ENCODE data around the gene RAB3C.

Gene RAB3C

GRCh38 chr5:58775701-58776262 is 192.9 kb downstream of the RAB3C start:
- TF ChIP-seq, protein P1, sequence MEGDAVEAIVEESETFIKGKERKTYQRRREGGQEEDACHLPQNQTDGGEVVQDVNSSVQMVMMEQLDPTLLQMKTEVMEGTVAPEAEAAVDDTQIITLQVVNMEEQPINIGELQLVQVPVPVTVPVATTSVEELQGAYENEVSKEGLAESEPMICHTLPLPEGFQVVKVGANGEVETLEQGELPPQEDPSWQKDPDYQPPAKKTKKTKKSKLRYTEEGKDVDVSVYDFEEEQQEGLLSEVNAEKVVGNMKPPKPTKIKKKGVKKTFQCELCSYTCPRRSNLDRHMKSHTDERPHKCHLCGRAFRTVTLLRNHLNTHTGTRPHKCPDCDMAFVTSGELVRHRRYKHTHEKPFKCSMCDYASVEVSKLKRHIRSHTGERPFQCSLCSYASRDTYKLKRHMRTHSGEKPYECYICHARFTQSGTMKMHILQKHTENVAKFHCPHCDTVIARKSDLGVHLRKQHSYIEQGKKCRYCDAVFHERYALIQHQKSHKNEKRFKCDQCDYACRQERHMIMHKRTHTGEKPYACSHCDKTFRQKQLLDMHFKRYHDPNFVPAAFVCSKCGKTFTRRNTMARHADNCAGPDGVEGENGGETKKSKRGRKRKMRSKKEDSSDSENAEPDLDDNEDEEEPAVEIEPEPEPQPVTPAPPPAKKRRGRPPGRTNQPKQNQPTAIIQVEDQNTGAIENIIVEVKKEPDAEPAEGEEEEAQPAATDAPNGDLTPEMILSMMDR (IDR thresholded peaks at IDR 0.05), result no peak

- TF ChIP-seq, protein P1 (IDR thresholded peaks at IDR 0.05), result no peak
Measured at GRCh38 chr5:58776559-58776958, 193.7 kb downstream of the RAB3C start.

- TF ChIP-seq, protein P1 (IDR thresholded peaks at IDR 0.05), result no peak
Measured at GRCh38 chr5:58778888-58779287, 196.0 kb downstream of the RAB3C start.

DNA sequence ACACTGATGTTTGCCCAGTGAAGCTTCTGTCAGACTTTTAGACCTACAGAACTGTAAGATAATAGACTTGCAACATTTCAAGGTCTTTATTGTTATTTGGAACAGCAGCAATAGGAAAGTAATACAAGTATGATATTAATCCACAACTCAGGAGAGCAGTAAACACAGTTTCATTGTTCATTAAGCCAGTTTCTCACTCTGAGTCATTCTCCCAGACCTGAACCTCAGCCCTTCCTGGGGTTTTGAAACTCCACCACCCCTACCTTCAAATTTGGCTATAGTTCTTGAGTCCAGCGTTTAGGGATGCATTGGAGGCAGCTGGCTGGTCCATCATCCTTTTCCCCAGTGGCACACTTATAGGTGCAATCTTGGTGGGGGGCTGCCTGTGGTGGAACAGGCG is 203.2 kb downstream of the RAB3C start:
- TF ChIP-seq, protein P1 (IDR thresholded peaks at IDR 0.05), result no peak

DNA sequence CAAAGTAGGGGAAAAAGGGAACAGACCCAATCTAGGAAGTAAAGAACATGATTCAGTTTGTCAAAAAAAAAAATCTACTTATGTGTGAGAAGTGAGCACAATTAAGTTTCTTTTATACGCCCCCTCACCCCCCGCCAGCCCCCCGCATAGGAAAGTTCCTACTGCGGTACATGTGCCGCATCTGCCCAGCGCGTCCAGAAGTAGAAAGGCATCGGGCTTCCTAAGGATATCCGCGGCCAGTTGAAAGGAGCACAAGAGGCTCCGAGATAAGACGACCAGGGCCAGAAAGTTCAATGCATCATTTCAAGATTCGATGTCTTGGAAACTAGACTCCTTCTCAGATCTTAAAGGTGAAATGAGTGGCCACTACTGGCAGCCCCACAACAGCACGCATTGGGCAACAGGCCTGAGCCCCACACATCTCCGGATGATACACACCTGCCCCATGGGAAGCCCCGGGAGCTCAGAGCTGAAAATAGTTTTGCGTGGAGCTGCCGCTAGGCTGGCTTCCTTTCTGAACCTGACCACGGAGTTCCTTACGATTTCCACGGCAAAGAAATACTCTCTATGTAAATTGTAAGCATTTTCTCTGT is 203.9 kb downstream of the RAB3C start:
- TF ChIP-seq, protein P1 (IDR thresholded peaks at IDR 0.05), result no peak

GRCh38 chr5:58787987-58788386 is 205.1 kb downstream of the RAB3C start:
- TF ChIP-seq, protein P1 (IDR thresholded peaks at IDR 0.05), result no peak

DNA sequence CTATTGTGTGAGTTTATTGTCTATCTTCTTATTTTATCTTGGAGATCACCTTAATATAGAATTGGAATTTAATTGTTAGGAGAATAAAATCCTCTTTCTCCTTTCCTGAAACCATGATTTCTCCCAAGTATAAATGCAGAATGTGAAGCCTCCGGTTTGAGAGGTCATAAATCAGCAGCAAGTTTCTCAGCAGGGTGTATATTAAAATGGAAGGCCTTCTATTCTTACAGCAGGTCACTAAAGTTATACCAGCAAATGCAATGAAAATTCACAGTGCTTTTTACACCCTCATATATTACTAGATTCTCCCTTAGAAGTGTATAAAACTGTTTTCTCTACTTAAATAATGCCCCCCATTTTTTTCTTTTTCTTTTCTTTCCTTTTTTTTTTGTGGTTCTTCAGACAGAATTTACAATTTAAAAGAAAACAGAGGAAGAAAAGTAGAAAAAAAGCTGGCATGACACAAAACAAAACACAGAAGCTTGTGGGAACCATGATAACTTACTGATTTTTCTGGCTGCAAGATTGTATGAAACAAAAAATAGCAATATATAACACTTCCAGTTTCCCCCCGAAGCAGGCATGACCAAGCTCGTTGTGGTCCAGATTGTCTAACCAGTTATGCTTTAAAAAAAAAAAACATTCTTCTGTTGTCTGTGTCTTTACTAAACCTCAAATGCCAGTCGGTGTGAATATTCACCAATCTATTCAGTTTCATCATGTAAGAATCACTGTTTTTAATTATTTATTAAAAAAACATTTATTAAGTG is 211.2 kb downstream of the RAB3C start:
- TF ChIP-seq, protein P1 (IDR thresholded peaks at IDR 0.05), result no peak
